Measurements from ENCODE around the gene LRRC1. TPM values are rescaled to one million over a fixed set of nuclear protein-coding genes. Genes with fewer than 3 reads are reported as not detected.

The LRRC1 gene
- total and polyA plus RNA-seq, 2 of the 13 experiments (the other 11 are each of a cell fraction or from before 2014, with no cell fraction given), result 15.6 to 27.7 TPM

GRCh38 chr6:53840027-53840426 is 45.2 kb downstream of the LRRC1 start:
- ChIA-PET CTCF (ENCODE audit: low intra/inter-chr PET ratio, low total read pairs) (no interaction called here), POLR2A (no interaction called here)
- H3K4me3 ChIP-seq (replicated peaks in 1 of 3; ENCODE audit: insufficient read depth in 1 of 3, low read depth in 2 of 3, low read length in 3 of 3), result no peak overlapping the region
- no peaks in the 10 kb centered on the region for H3K27me3 ChIP-seq (ENCODE audit: control insufficient read depth in 1 of 2, insufficient read depth in 2 of 2, low read length in 2 of 2)
- peaks cover 23% of the 10 kb centered on the region for H3K4me1 ChIP-seq (ENCODE audit: insufficient read depth, low read length)
- TF ChIP-seq ZNF431 (CRISPR knock-in tag; IDR thresholded peaks at IDR 0.05; ENCODE audit: borderline replicate concordance, low read depth) (no peak), SMYD3 (CRISPR knock-in tag; IDR thresholded peaks at IDR 0.05) (no peak), ZFP90 (CRISPR knock-in tag; IDR thresholded peaks at IDR 0.05; ENCODE audit: borderline replicate concordance) (no peak), NRL (CRISPR knock-in tag; IDR thresholded peaks at IDR 0.05; ENCODE audit: borderline replicate concordance) (no peak), ZFP1 (CRISPR knock-in tag; IDR thresholded peaks at IDR 0.05) (peak; percentile 95; the same call in 1 of the 2 replicates)
- DNase-seq (ENCODE audit: low spot score) (no peak), FAIRE-seq (no peak), ATAC-seq (no peak)
- peaks cover 9% of the 10 kb centered on the region for H3K9me3 ChIP-seq (ENCODE audit: low read length)
- no peak overlapping the region for H3K4me2 ChIP-seq (ENCODE audit: low read depth, low read length)
- no TSS peak for BruUV-seq (replicated peaks)
- in situ Hi-C loops (cut with HindIII; ENCODE audit: extremely low pct_ligation_motif_present, low pct_unique_long_range_greater_than_20kb), result no loop called here
- H3K79me2 ChIP-seq (ENCODE audit: insufficient read depth, low read length), result peaks cover 38% of the 10 kb centered on the region
- H3K9ac ChIP-seq (ENCODE audit: insufficient read depth, low read depth, low read length), result no peak overlapping the region
- H3K27ac ChIP-seq (ENCODE audit: extremely low read length, insufficient read depth, low read length), result no peak overlapping the region
- no peaks in the 10 kb centered on the region; the same call in 1 of the 2 replicates for H4K20me1 ChIP-seq (ENCODE audit: insufficient read depth, low read length)
- peaks cover 1 to 2% of the 10 kb centered on the region in 2 experiments; a peak in 1 of 5 replicates for H3K36me3 ChIP-seq (replicated peaks in 1 of 2; ENCODE audit: control insufficient read depth in 1 of 2, insufficient read depth in 2 of 2, low read length in 2 of 2)
- H2AFZ ChIP-seq (ENCODE audit: low read length), result no peak overlapping the region
- intact Hi-C loops (cut with micrococcal nuclease; ENCODE audit: unreplicated experiment), result no loop called here
- 96% methylated on average over 1 of the region's 1 CpG for WGBS (ENCODE audit: low lambda C conversion rate)

DNA sequence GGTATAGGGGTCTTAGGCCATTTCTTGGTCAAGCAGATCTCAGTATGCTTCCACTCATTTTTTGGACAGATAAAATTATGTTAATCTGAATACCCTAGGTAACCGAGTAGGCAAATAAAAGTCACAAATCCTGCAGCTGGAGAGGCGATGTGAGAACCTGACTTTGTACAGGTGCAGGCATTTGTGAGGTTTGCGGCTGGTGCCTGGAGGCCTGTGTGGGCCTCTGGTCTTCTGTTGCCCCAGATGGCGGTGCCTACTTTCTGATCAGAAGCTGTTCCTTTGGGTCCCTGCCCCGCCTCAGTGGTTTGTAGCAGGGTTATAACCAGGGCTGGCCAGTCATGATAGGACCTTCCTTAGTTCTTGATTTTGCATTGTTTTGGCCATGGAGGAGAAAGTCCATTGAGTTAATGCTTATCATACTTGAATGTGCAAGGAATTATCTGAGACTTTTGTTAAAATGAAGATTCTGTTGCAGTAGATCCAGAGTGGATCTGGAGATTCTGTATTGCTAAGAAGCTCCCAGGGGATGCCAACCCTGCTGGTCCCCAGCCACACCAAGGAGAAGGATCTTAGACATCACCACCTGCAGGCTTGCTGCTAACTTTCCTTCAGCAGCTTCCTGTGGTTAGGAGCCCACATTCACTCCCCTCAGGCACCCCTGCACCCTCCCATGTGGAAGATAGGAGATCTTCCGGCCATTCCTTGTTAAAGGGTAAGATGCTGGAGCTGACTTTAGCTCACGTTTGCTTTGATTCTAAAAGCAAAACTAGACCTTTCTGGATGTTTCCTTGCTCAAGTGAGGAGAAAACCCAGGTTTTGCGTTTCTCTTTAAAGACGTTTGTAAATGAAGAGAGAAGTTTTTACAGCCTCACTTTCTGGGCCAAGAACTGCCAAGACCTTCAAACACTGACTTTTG is 50.7 kb downstream of the LRRC1 start:
- no peak overlapping the region for H3K4me2 ChIP-seq (ENCODE audit: low read depth, low read length)
- H3K27me3 ChIP-seq (ENCODE audit: control insufficient read depth in 1 of 2, insufficient read depth in 2 of 2, low read length in 2 of 2), result no peaks in the 10 kb centered on the region
- H3K4me3 ChIP-seq (replicated peaks in 1 of 3; ENCODE audit: insufficient read depth in 1 of 3, low read depth in 2 of 3, low read length in 3 of 3), result no peak overlapping the region
- ATAC-seq, result no peak
- peaks cover 0 to 2% of the 10 kb centered on the region in 2 experiments; a peak in 1 of 5 replicates for H3K36me3 ChIP-seq (replicated peaks in 1 of 2; ENCODE audit: control insufficient read depth in 1 of 2, insufficient read depth in 2 of 2, low read length in 2 of 2)
- POLR2A ChIA-PET, result no interaction called here
- H3K79me2 ChIP-seq (ENCODE audit: insufficient read depth, low read length), result peaks cover 22% of the 10 kb centered on the region
- peaks cover 32% of the 10 kb centered on the region for H3K4me1 ChIP-seq (ENCODE audit: insufficient read depth, low read length)
- no peaks in the 10 kb centered on the region for H4K20me1 ChIP-seq (ENCODE audit: insufficient read depth, low read length)
- no peak for DNase-seq (ENCODE audit: low spot score)
- CTCF ChIA-PET (ENCODE audit: low intra/inter-chr PET ratio, low total read pairs), result no interaction called here
- H3K9ac ChIP-seq (ENCODE audit: insufficient read depth, low read depth, low read length), result no peak overlapping the region
- H3K27ac ChIP-seq (ENCODE audit: extremely low read length, insufficient read depth, low read length), result no peak overlapping the region
- in situ Hi-C loops (cut with HindIII; ENCODE audit: extremely low pct_ligation_motif_present, low pct_unique_long_range_greater_than_20kb), result no loop called here
- no TSS peak for BruUV-seq (replicated peaks)
- no peak for FAIRE-seq
- 97% methylated on average over 8 of the region's 9 CpGs for WGBS (ENCODE audit: low lambda C conversion rate)
- H2AFZ ChIP-seq (ENCODE audit: low read length), result no peak overlapping the region
- intact Hi-C loops (cut with micrococcal nuclease; ENCODE audit: unreplicated experiment), result no loop called here
- no peaks in the 10 kb centered on the region; the same call in 1 of the 2 replicates for H3K9me3 ChIP-seq (ENCODE audit: low read length)
- TF ChIP-seq, protein P1, sequence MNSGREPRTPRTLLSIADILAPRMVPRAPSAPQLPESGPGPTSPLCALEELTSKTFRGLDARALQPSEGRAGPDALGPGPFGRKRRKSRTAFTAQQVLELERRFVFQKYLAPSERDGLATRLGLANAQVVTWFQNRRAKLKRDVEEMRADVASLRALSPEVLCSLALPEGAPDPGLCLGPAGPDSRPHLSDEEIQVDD (CRISPR knock-in tag; IDR thresholded peaks at IDR 0.05; ENCODE audit: borderline replicate concordance), result no peak
- TF ChIP-seq RNF2 (conservative IDR thresholded peaks at IDR 0.05; ENCODE audit: low read depth) (no peak), KLF13 (CRISPR knock-in tag; IDR thresholded peaks at IDR 0.05) (no peak), ZNF337 (CRISPR knock-in tag; IDR thresholded peaks at IDR 0.05; ENCODE audit: borderline replicate concordance, low read depth) (no peak), TBL1XR1 (IDR thresholded peaks at IDR 0.05; ENCODE audit: borderline replicate concordance, low read length, partially characterized antibody) (no peak)
- TF ChIP-seq, protein P2, sequence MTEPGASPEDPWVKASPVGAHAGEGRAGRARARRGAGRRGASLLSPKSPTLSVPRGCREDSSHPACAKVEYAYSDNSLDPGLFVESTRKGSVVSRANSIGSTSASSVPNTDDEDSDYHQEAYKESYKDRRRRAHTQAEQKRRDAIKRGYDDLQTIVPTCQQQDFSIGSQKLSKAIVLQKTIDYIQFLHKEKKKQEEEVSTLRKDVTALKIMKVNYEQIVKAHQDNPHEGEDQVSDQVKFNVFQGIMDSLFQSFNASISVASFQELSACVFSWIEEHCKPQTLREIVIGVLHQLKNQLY (CRISPR knock-in tag; IDR thresholded peaks at IDR 0.05), result no peak

All from HepG2 (cell line).